ENCODE measurements around the gene TMEM63B. TPM values are rescaled to one million over a fixed set of nuclear protein-coding genes. Genes with fewer than 3 reads are reported as not detected.
A peak's percentile ranks its signal among the peaks of the same experiment; 100 is the strongest.

The TMEM63B gene
- total and polyA plus RNA-seq, 9 of the 15 experiments (the other 6 are each of a cell fraction or from before 2014, with no cell fraction given) = 0.14 to 39.4 (median 14.4) TPM

DNA sequence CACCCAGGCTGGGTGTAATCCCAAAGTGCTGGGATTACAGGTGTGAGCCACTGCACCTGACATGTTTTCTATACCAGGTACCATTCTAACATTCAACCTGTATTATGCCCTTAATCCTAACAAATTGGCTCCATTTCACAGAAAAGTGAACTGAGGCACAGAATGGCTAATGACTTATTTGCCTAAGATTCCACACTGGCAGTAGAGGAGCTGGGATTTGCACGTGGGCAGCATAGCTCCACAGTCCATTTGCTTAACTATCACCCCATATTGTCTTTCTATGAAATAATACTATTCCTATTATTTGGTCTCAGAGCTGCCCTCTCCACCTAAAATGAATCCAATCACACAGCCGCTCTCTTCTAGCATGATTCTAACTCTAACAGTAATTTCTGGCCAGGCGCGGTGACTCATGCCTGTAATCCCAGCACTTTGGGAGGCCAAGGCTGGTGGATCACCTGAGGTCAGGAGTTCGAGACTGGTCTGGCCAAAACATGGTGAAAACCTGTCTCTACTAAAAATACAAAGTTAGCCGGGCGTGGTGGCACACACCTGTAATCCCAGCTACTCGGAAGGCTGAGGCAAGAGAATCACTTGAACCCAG, 66.1 kb downstream of the TMEM63B start:
- FAIRE-seq (no peak), DNase-seq (ENCODE audit: extremely low read depth in 1 of 4, low spot score in 3 of 4) (no peak), ATAC-seq (no peak)
- ChIA-PET POLR2A (interaction anchor here (0.6 to 4.5 kb wide), 10 partner anchors 8 to 94 kb away, joined by 3 to 32 read pairs (median 4); partner anchors contain the start of genes HSP90AB1 and MYMX), CTCF (ENCODE audit: low intra/inter-chr PET ratio) (no interaction called here)
- Histone ChIP-seq H4K20me1 (replicated peaks; ENCODE audit: control insufficient read depth, insufficient read depth, low read length) (no peaks in the 10 kb centered on the region), H3K27ac (ENCODE audit: extremely low read depth, low read depth, low read length) (no peak overlapping the region), H3K36me3 (ENCODE audit: control insufficient read depth, insufficient read depth, low read length) (no peaks in the 10 kb centered on the region), H3K4me2 (ENCODE audit: insufficient read depth, low read length) (no peak overlapping the region; the same call in 1 of the 2 replicates), H3K4me1 (replicated peaks in 1 of 2; ENCODE audit: control insufficient read depth in 2 of 2, insufficient read depth in 2 of 2, low read length in 2 of 2) (peaks cover 8 to 11% of the 10 kb centered on the region in 2 experiments; a peak in 4 of 5 replicates), H3K27me3 (ENCODE audit: control insufficient read depth in 2 of 2, insufficient read depth in 2 of 2, low read length in 2 of 2) (no peaks in the 10 kb centered on the region), H3K4me3 (no peak overlapping the region), H3K9me1 (ENCODE audit: control insufficient read depth, insufficient read depth, low read length) (no peaks in the 10 kb centered on the region), H3K79me2 (ENCODE audit: control insufficient read depth, insufficient read depth, low read length) (no peaks in the 10 kb centered on the region), H3K9me3 (replicated peaks; ENCODE audit: control insufficient read depth, insufficient read depth, low read depth, low read length) (no peaks in the 10 kb centered on the region), H2AFZ (ENCODE audit: low read depth, low read length) (no peak overlapping the region; the same call in 1 of the 2 replicates), H3K9ac (ENCODE audit: insufficient read depth in 1 of 2, low read depth in 2 of 2, low read length in 2 of 2) (no peak overlapping the region)
- 63% methylated on average over 8 of the region's 8 CpGs for WGBS (ENCODE audit: insufficient coverage, low coverage, missing lambda C conversion rate)
- intact Hi-C loops (cut with micrococcal nuclease) = no loop called here
- no TSS peak for BruUV-seq (replicated peaks)
- in situ Hi-C loops (cut with MboI) = no loop called here
- no peak for TF ChIP-seq CXXC5 (CRISPR knock-in tag; IDR thresholded peaks at IDR 0.05)
- TF ChIP-seq, protein P1, sequence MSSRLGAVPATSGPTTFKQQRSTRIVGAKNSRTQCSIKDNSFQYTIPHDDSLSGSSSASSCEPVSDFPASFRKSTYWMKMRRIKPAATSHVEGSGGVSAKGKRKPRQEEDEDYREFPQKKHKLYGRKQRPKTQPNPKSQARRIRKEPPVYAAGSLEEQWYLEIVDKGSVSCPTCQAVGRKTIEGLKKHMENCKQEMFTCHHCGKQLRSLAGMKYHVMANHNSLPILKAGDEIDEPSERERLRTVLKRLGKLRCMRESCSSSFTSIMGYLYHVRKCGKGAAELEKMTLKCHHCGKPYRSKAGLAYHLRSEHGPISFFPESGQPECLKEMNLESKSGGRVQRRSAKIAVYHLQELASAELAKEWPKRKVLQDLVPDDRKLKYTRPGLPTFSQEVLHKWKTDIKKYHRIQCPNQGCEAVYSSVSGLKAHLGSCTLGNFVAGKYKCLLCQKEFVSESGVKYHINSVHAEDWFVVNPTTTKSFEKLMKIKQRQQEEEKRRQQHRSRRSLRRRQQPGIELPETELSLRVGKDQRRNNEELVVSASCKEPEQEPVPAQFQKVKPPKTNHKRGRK (tag; IDR thresholded peaks at IDR 0.05) = no peak
- peak; percentile 66 for TF ChIP-seq FOSL1 (tag; conservative IDR thresholded peaks at IDR 0.05)
- peak; percentile 43; the same call in 1 of the 2 replicates for TF ChIP-seq ADNP (tag; IDR thresholded peaks at IDR 0.05)
- peak; percentile 55 for TF ChIP-seq RBM25 (IDR thresholded peaks at IDR 0.05; ENCODE audit: low read depth, low read length, severe bottlenecking)
- no peak for TF ChIP-seq SNRNP70 (optimal IDR thresholded peaks at IDR 0.05; ENCODE audit: low read depth, low read length)
- TF ChIP-seq, protein P2, sequence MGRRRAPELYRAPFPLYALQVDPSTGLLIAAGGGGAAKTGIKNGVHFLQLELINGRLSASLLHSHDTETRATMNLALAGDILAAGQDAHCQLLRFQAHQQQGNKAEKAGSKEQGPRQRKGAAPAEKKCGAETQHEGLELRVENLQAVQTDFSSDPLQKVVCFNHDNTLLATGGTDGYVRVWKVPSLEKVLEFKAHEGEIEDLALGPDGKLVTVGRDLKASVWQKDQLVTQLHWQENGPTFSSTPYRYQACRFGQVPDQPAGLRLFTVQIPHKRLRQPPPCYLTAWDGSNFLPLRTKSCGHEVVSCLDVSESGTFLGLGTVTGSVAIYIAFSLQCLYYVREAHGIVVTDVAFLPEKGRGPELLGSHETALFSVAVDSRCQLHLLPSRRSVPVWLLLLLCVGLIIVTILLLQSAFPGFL (CRISPR knock-in tag; IDR thresholded peaks at IDR 0.05) = no peak
- no peak for TF ChIP-seq CREBBP (IDR thresholded peaks at IDR 0.05; ENCODE audit: low read depth, low read length)
- TF ChIP-seq, protein P3, sequence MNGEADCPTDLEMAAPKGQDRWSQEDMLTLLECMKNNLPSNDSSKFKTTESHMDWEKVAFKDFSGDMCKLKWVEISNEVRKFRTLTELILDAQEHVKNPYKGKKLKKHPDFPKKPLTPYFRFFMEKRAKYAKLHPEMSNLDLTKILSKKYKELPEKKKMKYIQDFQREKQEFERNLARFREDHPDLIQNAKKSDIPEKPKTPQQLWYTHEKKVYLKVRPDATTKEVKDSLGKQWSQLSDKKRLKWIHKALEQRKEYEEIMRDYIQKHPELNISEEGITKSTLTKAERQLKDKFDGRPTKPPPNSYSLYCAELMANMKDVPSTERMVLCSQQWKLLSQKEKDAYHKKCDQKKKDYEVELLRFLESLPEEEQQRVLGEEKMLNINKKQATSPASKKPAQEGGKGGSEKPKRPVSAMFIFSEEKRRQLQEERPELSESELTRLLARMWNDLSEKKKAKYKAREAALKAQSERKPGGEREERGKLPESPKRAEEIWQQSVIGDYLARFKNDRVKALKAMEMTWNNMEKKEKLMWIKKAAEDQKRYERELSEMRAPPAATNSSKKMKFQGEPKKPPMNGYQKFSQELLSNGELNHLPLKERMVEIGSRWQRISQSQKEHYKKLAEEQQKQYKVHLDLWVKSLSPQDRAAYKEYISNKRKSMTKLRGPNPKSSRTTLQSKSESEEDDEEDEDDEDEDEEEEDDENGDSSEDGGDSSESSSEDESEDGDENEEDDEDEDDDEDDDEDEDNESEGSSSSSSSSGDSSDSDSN (IDR thresholded peaks at IDR 0.05; ENCODE audit: borderline replicate concordance in 1 of 2, low read depth in 2 of 2, low read length in 2 of 2) = no peak
- no peak for TF ChIP-seq KAT8 (IDR thresholded peaks at IDR 0.05; ENCODE audit: low read depth)
- no peak for TF ChIP-seq ZNF174 (CRISPR knock-in tag; IDR thresholded peaks at IDR 0.05)
- TF ChIP-seq KLF13 (tag; IDR thresholded peaks at IDR 0.05; ENCODE audit: borderline replicate concordance, low read depth) = no peak
- no peak for TF ChIP-seq ZNF41 (CRISPR knock-in tag; conservative IDR thresholded peaks at IDR 0.05)
- no peak for TF ChIP-seq ZC3H11A (IDR thresholded peaks at IDR 0.05; ENCODE audit: low read depth, low read length)
- TF ChIP-seq YBX1 (IDR thresholded peaks at IDR 0.05) = no peak
- TF ChIP-seq BCOR (IDR thresholded peaks at IDR 0.05) = peak; percentile 37; the same call in 1 of the 2 replicates
- no peak for TF ChIP-seq MBD2 (IDR thresholded peaks at IDR 0.05; ENCODE audit: borderline replicate concordance, low read depth)
- TF ChIP-seq ZNF830 (CRISPR knock-in tag; IDR thresholded peaks at IDR 0.05) = no peak
- TF ChIP-seq, protein P4, sequence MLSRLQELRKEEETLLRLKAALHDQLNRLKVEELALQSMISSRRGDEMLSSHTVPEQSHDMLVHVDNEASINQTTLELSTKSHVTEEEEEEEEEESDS (CRISPR knock-in tag; IDR thresholded peaks at IDR 0.05) = no peak
